Muscle of arm (tissue), 14 donors: ENCODE data around the gene COX15. TPM values are rescaled to one million over a fixed set of nuclear protein-coding genes. Genes with fewer than 3 reads are reported as not detected.
"Not testable (repeated sequence)": the region's sequence is repeated elsewhere in the genome, so short reads cannot be mapped to it uniquely, and the experiment has no call there.

ENCODE experiments used
- DNase-seq: peaks from one replicate; pipeline ENCODE4 v3.0.0-alpha.2; 2013
- long read RNA-seq, 11 donors: transcript quantifications; one replicate each; lab custom pipeline, GENCODE V29; 2026
- polyA plus RNA-seq, 12 donors: library from polyadenylated mRNA; unstranded; fragments of 120-200 nt; gene quantifications; one replicate each; pipeline ENCODE4 v1.2.1, GENCODE V29; 2013; ENCODE audit not compliant: insufficient read length in 12 of 12

The COX15 gene
- 10 to 100 TPM in 11 of 12 donors, not detected in 1; 23.6 to 41.5 (median 30.4) TPM for polyA plus RNA-seq
- long read RNA-seq, donor 1, transcript COX15-201 (9 exons, 2,356 nt), result major isoform, 5 of 8 reads
- long read RNA-seq, donor 1, partial matches to known transcripts, result 0 of 8 reads
- long read RNA-seq, donor 1, other reads (novel, unspliced or antisense), result 0 of 8 reads
- long read RNA-seq, donor 2, transcript COX15-201 (9 exons, 2,356 nt), result major isoform, 5 of 5 reads
- long read RNA-seq, donor 2, partial matches to known transcripts, result 0 of 5 reads
- long read RNA-seq, donor 2, other reads (novel, unspliced or antisense), result 0 of 5 reads
- long read RNA-seq, donor 3, partial matches to known transcripts, result 0 of 2 reads
- long read RNA-seq, donor 3, other reads (novel, unspliced or antisense), result 0 of 2 reads
- long read RNA-seq, donor 4, partial matches to known transcripts, result 0 of 1 reads
- long read RNA-seq, donor 4, other reads (novel, unspliced or antisense), result 0 of 1 reads
- long read RNA-seq, donor 5, result 0 reads
- long read RNA-seq, donor 6, transcript COX15-201 (9 exons, 2,356 nt), result major isoform, 8 of 8 reads
- long read RNA-seq, donor 6, partial matches to known transcripts, result 0 of 8 reads
- long read RNA-seq, donor 6, other reads (novel, unspliced or antisense), result 0 of 8 reads
- long read RNA-seq, donor 7, partial matches to known transcripts, result 0 of 1 reads
- long read RNA-seq, donor 7, other reads (novel, unspliced or antisense), result 0 of 1 reads
- long read RNA-seq, donor 8, transcript COX15-201 (9 exons, 2,356 nt), result major isoform, 9 of 10 reads
- long read RNA-seq, donor 8, partial matches to known transcripts, result 0 of 10 reads
- long read RNA-seq, donor 8, other reads (novel, unspliced or antisense), result 0 of 10 reads
- long read RNA-seq, donor 9, partial matches to known transcripts, result 0 of 4 reads
- long read RNA-seq, donor 9, other reads (novel, unspliced or antisense), result 0 of 4 reads
- long read RNA-seq, donor 10, partial matches to known transcripts, result 0 of 6 reads
- long read RNA-seq, donor 10, other reads (novel, unspliced or antisense), result 0 of 6 reads
- long read RNA-seq, donor 11, transcript COX15-201 (9 exons, 2,356 nt), result major isoform, 8 of 8 reads
- long read RNA-seq, donor 11, partial matches to known transcripts, result 0 of 8 reads
- long read RNA-seq, donor 11, other reads (novel, unspliced or antisense), result 0 of 8 reads

DNA sequence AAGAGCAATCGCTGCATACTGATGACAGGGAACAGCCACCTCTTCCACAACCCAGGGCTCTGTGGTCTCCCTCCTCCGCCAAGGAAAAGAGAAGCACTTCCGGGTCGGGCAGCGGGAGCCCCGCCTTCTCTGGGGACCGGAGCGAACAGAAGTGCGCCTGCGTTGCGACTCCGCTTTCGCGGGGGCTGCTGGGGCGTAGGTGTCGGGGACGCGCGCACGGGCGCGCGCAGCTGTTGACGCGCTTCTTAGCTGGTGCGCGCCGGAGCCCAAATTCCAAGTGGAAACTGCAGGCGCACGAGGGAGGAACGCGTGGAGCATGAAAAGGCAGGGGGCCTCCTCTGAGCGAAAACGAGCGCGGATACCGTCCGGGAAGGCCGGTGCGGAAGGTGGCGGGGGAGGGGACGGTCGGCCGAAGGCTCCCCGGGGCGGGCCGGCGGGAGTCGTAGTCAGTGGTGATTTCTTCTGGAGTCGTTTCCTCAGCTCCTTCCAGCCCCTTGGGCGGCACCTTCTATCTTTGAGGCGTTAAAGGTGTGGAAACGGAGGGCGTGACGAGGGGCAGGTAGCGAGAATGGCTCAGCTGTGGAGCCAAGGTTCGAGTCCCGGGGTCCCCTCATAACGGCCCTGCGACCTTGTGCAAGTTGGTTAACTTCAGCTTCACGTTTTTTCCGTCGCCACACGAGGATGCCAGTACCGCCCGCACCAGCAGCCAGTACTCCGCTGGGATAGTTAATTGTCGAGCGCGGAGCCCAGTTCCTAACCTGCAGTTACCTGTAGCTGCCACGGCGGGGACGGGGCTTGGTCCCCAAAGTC lies at the start of gene COX15, which contains the start of gene CUTC:
COX15 (minus strand) TSS at position 95 of the 810 bp plus-strand sequence; CDS start at position 17, 78 bp downstream.
CUTC (plus strand) TSS at position 202 of the 810 bp plus-strand sequence; CDS start at position 317, 115 bp downstream.
- DNase-seq, result peak; percentile 99

DNA sequence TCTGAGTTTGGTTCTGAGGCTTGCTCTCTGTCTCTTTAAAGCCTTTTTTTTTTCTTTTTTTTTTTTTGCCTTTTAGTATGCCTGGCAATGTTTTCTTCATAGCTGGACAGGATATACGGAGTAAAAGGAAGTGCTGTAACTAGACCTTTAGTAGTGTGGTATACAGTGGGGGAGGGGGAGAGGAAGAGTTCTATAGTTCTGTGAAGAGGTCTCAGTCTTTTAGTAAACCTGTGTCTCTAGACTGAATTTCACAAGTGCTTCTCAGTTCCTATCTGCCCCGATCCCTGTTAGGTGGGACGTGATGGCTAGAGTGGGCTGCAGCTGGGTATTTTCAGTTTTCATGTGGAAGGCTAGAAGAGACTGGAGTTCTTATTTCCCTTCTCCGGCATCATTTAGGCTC lies 47.4 kb upstream of the COX15 start:
- DNase-seq, result no peak

DNA sequence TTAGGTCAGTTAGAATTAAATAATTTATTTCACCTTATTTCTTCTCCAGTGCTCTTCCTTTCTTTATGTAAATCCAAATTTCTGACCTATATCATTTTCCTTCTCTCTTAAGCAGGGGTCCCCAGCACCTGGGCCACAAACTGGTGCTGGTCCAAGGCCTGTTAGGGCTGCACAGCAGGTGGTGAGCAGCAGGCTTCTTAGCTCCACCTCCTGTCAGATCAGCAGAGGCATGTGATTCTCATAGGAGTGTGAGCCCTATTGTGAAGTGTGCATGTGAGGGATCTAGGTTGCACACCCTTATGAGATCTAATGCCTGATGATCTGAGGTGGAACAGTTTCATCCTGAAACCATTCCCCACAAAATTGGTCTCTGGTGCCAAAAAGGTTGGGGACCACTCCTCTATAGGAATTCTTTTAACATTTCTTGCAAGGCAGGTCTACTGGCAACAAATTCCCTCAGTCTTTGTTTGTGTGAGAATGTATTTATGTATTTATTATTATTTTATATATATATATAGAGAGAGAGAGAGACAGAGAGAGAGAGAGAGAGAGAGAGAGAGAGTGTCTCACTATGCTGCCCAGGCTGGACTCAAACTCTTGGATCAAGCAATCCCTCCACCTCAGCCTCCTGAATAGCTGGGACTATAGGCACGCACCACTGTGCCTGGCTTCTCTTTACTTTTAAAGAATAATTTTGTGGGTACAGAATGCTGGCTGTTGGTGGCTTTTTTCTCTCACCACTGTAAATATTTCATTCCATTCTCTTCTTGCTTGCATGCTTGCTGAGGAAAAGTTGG lies 46.2 kb upstream of the COX15 start:
- DNase-seq, result no peak

DNA sequence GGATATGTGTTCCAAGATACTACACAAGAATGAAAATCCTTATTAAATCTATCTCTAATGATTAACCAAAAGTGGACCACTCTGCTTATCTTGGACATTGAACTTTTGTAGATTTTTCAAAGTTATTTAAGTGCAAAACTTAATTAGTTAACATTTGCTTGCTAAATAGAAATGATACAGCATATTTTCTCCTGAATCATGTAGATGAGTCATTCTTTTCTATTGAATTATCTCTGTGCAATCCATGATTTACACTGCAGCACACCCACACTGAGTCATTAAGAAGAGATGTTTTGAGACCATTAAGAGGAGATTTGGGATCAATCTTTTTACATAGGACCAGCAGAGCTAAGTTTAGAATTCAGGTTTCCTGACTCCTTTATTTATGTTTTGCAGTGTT lies 43.9 kb upstream of the COX15 start:
- DNase-seq, result no peak

DNA sequence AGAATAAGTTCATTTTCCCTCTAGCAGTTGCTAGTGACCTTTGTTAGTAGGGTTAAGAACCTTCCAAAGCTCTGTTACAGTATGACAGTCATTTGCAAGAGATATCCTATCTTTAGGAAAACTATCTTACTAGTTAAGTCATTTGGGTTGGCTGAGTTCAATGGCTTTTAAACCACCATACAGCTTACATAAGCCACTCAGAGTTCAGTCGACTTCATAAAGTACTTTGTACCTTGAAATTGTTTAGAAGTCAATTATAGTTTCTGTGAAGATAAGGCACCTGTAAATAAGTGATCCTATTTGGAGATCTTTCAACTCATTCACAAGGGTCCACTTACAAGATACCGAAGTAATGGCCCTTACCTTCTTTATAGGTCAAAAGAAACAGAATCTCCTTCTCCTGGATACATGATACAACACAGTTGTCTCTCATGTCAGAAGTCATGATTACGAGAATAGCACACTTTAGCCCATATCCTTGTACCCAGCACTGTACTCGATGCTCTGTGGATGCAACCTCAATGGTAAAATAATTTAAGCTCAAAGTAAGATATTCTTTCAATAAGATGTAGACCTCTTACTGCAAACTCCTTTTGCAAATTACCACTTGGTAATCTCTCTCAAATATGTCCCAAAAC lies 38.6 kb upstream of the COX15 start:
- DNase-seq, result no peak

DNA sequence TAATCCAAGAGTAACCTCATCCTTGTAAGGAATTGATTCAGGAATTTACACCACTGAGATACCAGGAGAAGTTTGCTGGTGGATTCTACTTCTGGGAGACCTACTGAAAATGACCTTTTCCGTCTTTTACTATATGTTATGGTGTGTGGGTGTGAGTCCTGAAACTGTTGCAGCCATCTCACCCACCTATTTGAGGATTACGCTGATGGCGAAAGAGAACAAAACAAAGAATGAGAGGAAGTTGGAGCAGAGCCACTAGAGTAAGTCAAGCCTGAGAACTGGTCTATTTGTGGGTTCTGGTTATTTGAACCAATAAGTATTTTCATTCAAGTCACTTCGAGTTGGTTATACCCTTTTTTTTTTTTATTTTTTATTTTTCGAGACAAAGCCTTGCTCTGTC lies 37.8 kb upstream of the COX15 start:
- DNase-seq, result no peak

DNA sequence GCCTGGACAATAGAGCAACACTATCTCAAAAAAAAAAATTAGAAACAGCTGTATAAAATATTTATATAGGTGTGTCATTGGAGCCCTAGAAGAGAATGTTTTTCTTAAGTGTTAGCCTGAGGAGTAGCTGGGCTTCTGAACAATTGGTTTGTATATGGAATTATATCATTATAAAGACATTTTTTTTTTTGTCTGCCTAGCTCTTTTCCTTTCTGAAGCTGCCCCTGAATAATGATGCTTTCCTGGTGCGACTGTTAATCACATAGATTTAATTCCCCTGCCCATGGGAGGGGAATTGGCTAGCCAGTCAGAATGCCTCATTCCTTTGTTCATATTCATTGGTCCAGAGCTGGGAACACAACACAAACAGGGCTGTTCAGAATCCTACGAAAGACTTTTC lies 36.6 kb upstream of the COX15 start:
- no peak for DNase-seq

DNA sequence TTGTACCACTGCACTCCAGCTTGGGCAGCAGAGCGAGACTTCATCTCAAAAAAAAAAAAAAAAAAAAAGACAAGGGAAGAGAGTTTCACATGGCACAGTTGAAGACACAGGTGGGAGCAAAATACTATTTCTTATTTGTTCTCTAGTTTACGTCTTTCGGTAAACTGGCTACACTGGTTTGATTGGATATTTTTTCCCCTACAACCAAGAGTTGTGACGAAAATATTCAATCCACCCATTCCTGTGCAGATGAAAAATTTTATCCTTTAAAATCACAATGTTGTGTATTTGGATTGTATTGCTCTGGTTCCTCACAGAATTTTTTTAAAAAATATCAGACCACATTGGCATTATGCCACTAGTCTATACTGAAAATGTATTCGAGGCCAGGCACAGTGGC lies 36.0 kb upstream of the COX15 start:
- DNase-seq, result no peak

DNA sequence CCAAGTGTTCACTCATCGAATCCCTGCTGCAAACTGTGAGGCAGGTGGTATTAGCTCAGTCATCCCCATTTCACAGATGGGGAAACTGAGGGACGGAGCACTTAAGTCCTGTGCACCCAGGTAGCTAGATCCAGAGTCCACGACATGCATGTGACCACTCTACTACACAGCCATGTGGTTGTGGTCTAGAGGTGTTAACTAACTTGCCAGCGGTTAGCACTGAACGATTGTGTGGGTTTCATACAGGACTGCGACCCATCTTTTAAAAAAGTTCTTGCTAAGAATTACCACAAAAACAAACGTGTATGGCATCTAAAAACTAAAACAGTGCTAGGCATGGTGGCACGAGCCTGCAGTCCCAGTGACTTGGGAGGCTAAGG lies 34.4 kb upstream of the COX15 start:
- DNase-seq, result no peak

DNA sequence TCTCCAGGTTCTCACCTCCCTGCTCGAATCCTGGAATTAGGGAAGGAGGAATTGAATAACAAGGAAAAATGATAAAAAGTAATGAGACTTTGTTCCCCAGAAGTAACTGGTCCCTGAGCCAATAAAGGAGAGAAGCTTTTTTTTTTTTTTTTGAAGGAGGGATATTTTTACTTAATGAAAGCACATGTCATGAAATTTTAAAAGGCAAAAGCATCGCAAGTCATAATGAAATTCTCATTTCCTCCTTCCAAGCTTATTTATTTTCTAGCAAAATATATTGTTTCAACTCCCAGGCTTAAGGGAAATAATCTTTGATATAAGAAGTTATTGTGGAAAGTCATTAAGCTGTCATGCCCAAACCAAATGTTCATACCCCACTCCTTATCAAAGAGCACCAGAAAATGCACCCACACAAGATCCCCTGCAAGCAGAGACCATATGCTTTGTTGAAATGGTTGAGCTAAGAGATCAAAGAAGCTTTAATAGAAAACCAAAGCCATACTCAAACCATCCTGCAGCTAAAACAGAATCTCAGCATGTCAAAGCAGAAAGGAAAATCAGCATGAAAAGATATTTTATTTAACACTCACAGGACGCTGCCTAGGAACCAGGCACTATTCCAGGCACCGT lies 33.9 kb upstream of the COX15 start:
- no peak for DNase-seq

DNA sequence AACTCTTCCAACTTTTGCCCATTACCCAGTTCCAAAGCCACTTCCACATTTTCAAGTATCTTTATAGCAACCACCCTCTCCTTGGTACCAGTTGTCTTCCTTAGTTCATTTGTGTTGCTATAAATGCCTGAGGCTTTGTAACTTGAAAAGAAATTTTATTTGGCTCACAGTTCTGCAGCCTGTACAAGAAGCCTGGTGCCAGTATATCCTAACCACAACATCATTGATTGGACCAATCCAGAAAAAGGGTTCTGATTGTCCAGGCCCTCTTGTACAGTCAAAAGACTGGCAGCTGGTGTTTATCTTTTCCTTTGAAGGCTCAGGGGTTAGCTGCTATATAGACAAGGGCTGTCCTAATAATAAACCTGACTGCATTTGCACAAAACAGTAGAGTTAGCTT lies 29.4 kb upstream of the COX15 start:
- DNase-seq, result no peak

DNA sequence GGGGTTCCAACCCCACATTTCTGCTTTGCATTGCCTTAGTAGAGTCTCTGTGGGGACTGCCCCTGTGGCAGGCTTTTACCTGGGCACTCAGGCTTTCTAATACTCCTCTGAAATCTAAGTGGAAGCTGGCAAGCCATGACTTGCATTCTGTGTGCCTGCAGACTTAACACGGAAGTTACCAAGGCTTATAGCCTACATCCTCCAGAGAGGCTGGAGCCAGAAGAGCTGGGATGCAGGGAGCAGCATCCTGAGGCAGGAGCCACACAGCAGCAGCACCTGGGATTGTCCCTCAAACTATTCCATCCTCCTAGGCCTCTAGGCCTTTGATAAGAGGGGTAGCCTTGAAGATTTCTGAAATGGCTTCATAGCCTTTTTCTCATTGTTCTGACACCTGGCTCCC lies 28.4 kb upstream of the COX15 start:
- DNase-seq, result no peak

DNA sequence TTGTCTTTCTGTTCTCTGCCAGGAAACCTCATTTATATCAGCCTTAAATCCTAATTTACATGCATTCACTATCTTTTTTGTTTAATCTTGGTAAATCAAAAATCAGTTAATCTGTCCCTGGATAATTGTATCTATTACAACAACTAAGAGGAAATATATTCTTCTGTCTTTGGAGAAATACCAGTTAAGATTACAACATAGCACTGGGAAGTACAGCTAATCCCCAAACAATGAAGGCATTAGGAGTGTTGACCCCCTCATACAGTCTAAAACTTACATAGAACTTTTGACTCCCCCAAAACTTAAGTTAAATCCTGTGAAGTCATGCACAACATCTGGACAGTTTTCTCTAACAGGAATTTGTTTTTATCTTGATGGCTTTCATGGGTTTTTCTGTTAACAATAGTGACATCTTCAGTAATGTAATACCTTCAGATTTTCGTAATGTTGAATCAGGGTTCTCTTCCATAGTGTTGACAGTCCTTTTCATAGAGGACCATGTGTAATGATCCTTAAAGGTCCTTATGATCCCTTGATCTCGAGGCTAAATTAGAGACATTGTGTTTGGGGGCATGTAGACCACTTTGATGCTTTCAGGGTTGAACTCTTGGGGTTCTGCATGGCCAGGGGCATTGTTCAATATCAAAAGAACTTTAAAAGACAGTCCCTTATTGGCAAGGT lies 26.4 kb upstream of the COX15 start:
- no peak for DNase-seq

DNA sequence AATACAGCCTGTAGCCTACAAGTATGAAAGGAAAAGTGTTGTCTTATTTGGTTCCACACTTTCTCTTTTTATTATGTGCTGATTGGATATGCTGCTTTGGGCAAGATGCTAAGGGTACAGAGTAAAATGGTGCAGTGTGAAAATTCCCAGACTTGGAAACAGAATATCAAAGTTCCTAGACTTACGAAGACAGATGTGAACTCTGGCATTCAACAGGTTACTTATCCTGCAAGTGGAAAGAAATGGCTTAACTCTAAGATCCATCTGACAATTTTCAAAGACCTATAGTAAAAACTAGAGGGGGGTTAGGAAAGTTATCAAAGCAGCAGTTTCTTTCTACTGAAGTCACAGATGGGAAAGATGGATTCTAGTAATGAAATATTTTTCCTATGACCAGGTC lies 24.2 kb upstream of the COX15 start:
- no peak for DNase-seq

DNA sequence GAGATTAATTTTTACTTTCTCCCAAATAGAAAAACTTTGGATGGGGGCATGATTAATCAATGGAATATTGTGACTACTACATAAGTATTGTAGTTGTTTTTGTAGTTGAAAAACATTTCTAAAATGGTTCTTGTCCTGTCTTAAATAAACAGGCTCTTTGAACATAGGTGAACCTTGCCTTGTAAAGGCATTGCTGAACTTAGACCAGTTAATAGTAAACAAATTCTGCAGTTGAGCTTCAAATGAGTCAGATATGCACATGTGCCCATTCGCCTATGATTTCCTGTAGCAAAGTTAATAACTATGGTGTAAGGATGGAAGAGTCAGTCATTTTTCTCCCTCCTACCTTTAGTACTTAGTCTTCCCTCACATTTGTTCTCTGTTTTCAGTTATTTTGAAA lies 22.7 kb upstream of the COX15 start:
- DNase-seq, result no peak

DNA sequence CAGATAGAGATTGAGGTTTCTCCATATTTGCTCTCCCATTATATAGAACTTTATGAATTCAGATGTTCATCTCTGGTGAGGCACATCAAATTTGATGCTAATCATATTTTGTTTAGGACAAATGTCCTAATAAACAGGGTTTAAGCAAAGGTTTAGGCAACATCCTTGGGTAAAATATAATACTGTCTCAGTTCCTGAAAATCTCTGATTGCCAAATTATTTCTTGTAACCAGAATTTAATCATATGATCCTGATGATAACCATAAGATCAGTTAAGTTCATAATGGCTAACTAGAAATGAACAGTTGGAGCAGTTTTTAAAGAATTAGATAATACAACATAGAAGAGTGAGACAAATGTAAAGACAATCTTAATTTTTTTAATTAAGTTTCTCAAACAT lies 18.7 kb upstream of the COX15 start:
- no peak for DNase-seq

DNA sequence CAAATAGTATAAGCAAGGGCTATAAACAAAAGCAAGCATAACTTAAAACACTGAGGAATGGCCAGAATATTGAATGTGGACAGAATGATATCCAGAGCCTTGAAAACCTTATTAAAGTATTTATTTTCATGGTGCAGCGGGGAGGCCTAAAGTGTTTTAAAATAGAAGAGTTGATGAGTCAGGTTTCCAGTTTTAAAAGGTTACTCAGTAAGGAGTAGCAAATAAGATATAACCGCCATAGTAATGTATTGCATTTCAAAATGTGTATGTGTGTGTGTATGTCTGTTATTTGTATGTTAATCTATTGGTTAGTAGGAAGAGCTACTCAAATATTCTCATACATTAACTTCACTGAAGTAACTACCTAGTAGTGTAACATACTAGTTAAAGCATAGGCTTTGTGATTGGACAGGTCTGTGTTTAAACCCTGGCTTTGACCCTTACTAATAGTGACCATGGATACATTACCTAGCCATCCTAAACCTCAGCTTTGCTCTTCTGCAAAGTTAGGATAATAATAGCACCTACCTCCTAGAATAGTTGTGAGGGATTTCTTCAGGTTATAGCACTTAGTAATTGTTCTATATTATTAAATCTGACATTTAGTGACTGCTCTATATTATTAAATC lies 17.0 kb upstream of the COX15 start:
- no peak for DNase-seq

DNA sequence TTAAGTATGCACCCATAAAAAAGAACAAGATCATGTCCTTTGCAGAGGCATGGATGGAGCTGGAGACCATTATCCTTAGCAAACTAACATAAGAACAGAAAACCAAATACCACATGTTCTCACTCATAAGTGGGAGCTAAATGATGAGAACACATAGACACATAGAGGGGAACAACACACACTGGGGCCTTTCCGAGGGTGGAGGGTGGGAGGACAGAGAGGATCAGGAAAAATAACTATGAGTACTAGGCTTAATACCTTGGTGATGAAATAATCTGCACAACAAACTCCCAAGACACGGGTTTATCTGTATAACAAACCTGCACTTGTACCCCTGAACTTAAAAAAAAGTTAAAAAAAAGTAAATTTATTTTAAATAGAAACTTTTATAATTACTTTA lies 14.2 kb upstream of the COX15 start:
- not testable (repeated sequence) for DNase-seq
